DMS153 treated with DMSO at 0.1 percent for 48 hours (cell line): ENCODE results near the gene HMCN2.
A peak's percentile ranks its signal among the peaks of the same experiment; 100 is the strongest.
"Not testable (repeated sequence)": the region's sequence is repeated elsewhere in the genome, so short reads cannot be mapped to it uniquely, and the experiment has no call there.

Source experiments
- DNase-seq: peaks from one replicate; lab custom pipeline; 2025; ENCODE audit not compliant: unreplicated experiment; lab: John Stamatoyannopoulos, UW

HMCN2 gene

GRCh38 chr9:130330202-130330862 is 64.8 kb downstream of the HMCN2 start:
- DNase-seq: peak; percentile 75

GRCh38 chr9:130331061-130331460 is 65.5 kb downstream of the HMCN2 start:
- DNase-seq: no peak

- no peak for DNase-seq
These were observed 66.0 kb downstream of the HMCN2 start for GRCh38 chr9:130331573-130331972.

GRCh38 chr9:130332384-130332926 is 66.9 kb downstream of the HMCN2 start:
- no peak for DNase-seq

- DNase-seq: no peak
These were observed 67.6 kb downstream of the HMCN2 start for GRCh38 chr9:130333041-130333711.

- DNase-seq: no peak
These were observed 68.1 kb downstream of the HMCN2 start for GRCh38 chr9:130333712-130334062.

- no peak for DNase-seq
These were observed 69.4 kb downstream of the HMCN2 start for GRCh38 chr9:130334915-130335314.

GRCh38 chr9:130336027-130336610 is 70.6 kb downstream of the HMCN2 start:
- DNase-seq: no peak

GRCh38 chr9:130336885-130337284 is 71.3 kb downstream of the HMCN2 start:
- no peak for DNase-seq

GRCh38 chr9:130337318-130337717 is 71.8 kb downstream of the HMCN2 start:
- no peak for DNase-seq

- no peak for DNase-seq
These were observed 72.3 kb downstream of the HMCN2 start for GRCh38 chr9:130337784-130338380.

- DNase-seq: not testable (repeated sequence)
These were observed 73.3 kb downstream of the HMCN2 start for GRCh38 chr9:130338891-130339290.

GRCh38 chr9:130339306-130339705 is 73.7 kb downstream of the HMCN2 start:
- no peak for DNase-seq

- no peak for DNase-seq
These were observed 74.5 kb downstream of the HMCN2 start for GRCh38 chr9:130340011-130340410.

GRCh38 chr9:130340557-130340956 is 75.0 kb downstream of the HMCN2 start:
- DNase-seq: not testable (repeated sequence)

GRCh38 chr9:130341128-130341527 is 75.6 kb downstream of the HMCN2 start:
- no peak for DNase-seq

- DNase-seq: no peak
These were observed 76.5 kb downstream of the HMCN2 start for GRCh38 chr9:130341839-130342713.

- no peak for DNase-seq
These were observed 77.1 kb downstream of the HMCN2 start for GRCh38 chr9:130342714-130343085.

GRCh38 chr9:130343445-130343918 is 77.9 kb downstream of the HMCN2 start:
- DNase-seq: no peak

GRCh38 chr9:130344366-130344765 is 78.8 kb downstream of the HMCN2 start:
- DNase-seq: no peak
